PC-9 (cell line): ENCODE data around the gene FBLL1.

Experiments
- CTCF ChIP-seq: fragments of 200-600 bp; sonication (generic); conservative IDR thresholded peaks from 2 replicates; pipeline ENCODE4 v1.6.1; 2017; ENCODE audit warnings: mixed run types, antibody characterized with exemption, mild to moderate bottlenecking, moderate library complexity
- EZH2 ChIP-seq: fragments of 200-600 bp; sonication (generic); IDR thresholded peaks from 2 replicates; pipeline ENCODE4 v1.8.0; 2017; ENCODE audit warnings: antibody characterized with exemption, low read depth

GRCh38 chr5:168481330-168481788, 47.7 kb upstream of the FBLL1 start:
- TF ChIP-seq CTCF (no peak), EZH2 (no peak)
